Mesenchymal stem cell (in vitro differentiated cells and primary cell): ENCODE results near the gene TLL1.

Experiments
- DNase-seq: peaks from one replicate; pipeline ENCODE4 v3.0.0-alpha.2; 2013
- H2AFZ ChIP-seq: one replicate; pipeline ENCODE4 v1.6.1; 2013; ENCODE audit warnings: low read depth, mild to moderate bottlenecking, control low read depth, inconsistent platforms, low read length, moderate library complexity
- H2AK5ac ChIP-seq: 2 replicates; pipeline ENCODE4 v1.6.1; 2013; ENCODE audit warnings: low read length, moderate library complexity, mild to moderate bottlenecking, inconsistent platforms; ENCODE audit not compliant: severe bottlenecking
- H2BK120ac ChIP-seq: one replicate; pipeline ENCODE4 v1.6.1; 2013; ENCODE audit warnings: low read depth, mild to moderate bottlenecking, inconsistent platforms, low read length, moderate library complexity
- H2BK12ac ChIP-seq, 2 experiments: one replicate each; pipeline ENCODE4 v1.6.1; 2013; ENCODE audit warnings: inconsistent platforms in 2 of 2, low read length in 2 of 2, mild to moderate bottlenecking in 2 of 2, moderate library complexity in 2 of 2, control low read depth in 1 of 2
- H2BK15ac ChIP-seq: one replicate; pipeline ENCODE4 v1.6.1; 2013; ENCODE audit warnings: mild to moderate bottlenecking, low read depth, inconsistent platforms; ENCODE audit not compliant: poor library complexity, severe bottlenecking
- H2BK5ac ChIP-seq: 2 replicates; pipeline ENCODE4 v1.6.1; 2013; ENCODE audit warnings: low read depth, mild to moderate bottlenecking, low read length, control low read depth, inconsistent platforms; ENCODE audit not compliant: poor library complexity, severe bottlenecking
- H3K14ac ChIP-seq, 2 experiments: one replicate each; pipeline ENCODE4 v1.6.1; 2013; ENCODE audit warnings: inconsistent platforms in 2 of 2, low read length in 2 of 2, control low read depth in 1 of 2, mild to moderate bottlenecking in 1 of 2, moderate library complexity in 1 of 2
- H3K18ac ChIP-seq, 2 experiments: one replicate each; pipeline ENCODE4 v1.6.1; 2013; ENCODE audit warnings: inconsistent platforms in 2 of 2, low read length in 2 of 2, control low read depth in 1 of 2, low read depth in 1 of 2, mild to moderate bottlenecking in 1 of 2
- H3K23ac ChIP-seq, 2 experiments: one replicate each; pipeline ENCODE4 v1.6.1; 2013; ENCODE audit warnings: inconsistent platforms in 2 of 2, low read length in 2 of 2, mild to moderate bottlenecking in 2 of 2, moderate library complexity in 2 of 2, control low read depth in 1 of 2
- H3K27ac ChIP-seq: 2 replicates; pipeline ENCODE4 v1.5.1; 2013; ENCODE audit warnings: mild to moderate bottlenecking, moderate library complexity, low read length, control low read depth, inconsistent platforms; ENCODE audit not compliant: poor library complexity, severe bottlenecking
- H3K27me3 ChIP-seq, 2 experiments: 2 replicates each; pipeline versions ENCODE4 v1.6.1 to v1.7.0; 2013; ENCODE audit warnings: low read length in 2 of 2, mild to moderate bottlenecking in 2 of 2, moderate library complexity in 2 of 2, control low read depth in 1 of 2, inconsistent platforms in 1 of 2; ENCODE audit not compliant: control insufficient read depth in 1 of 2, insufficient read depth in 1 of 2
- H3K36me3 ChIP-seq, 2 experiments: 2 replicates each; pipeline versions ENCODE4 v1.6.1 to v1.7.0; 2013; ENCODE audit warnings: low read length in 2 of 2, control low read depth in 1 of 2, inconsistent platforms in 1 of 2, low read depth in 1 of 2, mild to moderate bottlenecking in 1 of 2; ENCODE audit not compliant: insufficient read depth in 2 of 2, control insufficient read depth in 1 of 2
- H3K4ac ChIP-seq, 2 experiments: one replicate each; pipeline ENCODE4 v1.6.1; 2013; ENCODE audit warnings: inconsistent platforms in 2 of 2, low read length in 2 of 2, mild to moderate bottlenecking in 2 of 2, moderate library complexity in 2 of 2, control low read depth in 1 of 2, low read depth in 1 of 2
- H3K4me1 ChIP-seq: 2 replicates; pipeline ENCODE4 v1.6.1; 2013; ENCODE audit warnings: low read depth, low read length, control low read depth; ENCODE audit not compliant: control insufficient read depth, insufficient read depth
- H3K4me2 ChIP-seq: 2 replicates; pipeline ENCODE4 v1.6.1; 2013; ENCODE audit warnings: low read length, mild to moderate bottlenecking, inconsistent platforms; ENCODE audit not compliant: poor library complexity, severe bottlenecking
- H3K4me3 ChIP-seq, 2 experiments: 2 replicates each; pipeline versions ENCODE4 v1.5.1 to v1.7.0; 2013; ENCODE audit warnings: low read length in 2 of 2, mild to moderate bottlenecking in 2 of 2, control low read depth in 1 of 2, low read depth in 1 of 2; ENCODE audit not compliant: insufficient read depth in 1 of 2
- H3K79me1 ChIP-seq: replicated peaks from 2 replicates; pipeline ENCODE4 v1.6.1; 2013; ENCODE audit warnings: mild to moderate bottlenecking, control low read depth, low read length, inconsistent platforms; ENCODE audit not compliant: poor library complexity, severe bottlenecking
- H3K9ac ChIP-seq: 2 replicates; pipeline ENCODE4 v1.7.0; 2013; ENCODE audit warnings: mild to moderate bottlenecking, low read length, moderate library complexity
- H3K9me3 ChIP-seq: 2 replicates; pipeline ENCODE4 v1.7.0; 2013; ENCODE audit warnings: mild to moderate bottlenecking, low read length; ENCODE audit not compliant: control insufficient read depth
- H4K8ac ChIP-seq: one replicate; pipeline ENCODE4 v1.6.1; 2013; ENCODE audit warnings: inconsistent platforms, mild to moderate bottlenecking, low read length, moderate library complexity
- H4K91ac ChIP-seq: one replicate; pipeline ENCODE4 v1.6.1; 2013; ENCODE audit warnings: mild to moderate bottlenecking, low read length, inconsistent platforms
- WGBS: methylation state at CpG from one replicate; pipeline ENCODE4 v1.1.7; 2013; ENCODE audit warnings: mixed read lengths; 5-methylcytosine and 5-hydroxymethylcytosine counted together

The TLL1 gene

DNA sequence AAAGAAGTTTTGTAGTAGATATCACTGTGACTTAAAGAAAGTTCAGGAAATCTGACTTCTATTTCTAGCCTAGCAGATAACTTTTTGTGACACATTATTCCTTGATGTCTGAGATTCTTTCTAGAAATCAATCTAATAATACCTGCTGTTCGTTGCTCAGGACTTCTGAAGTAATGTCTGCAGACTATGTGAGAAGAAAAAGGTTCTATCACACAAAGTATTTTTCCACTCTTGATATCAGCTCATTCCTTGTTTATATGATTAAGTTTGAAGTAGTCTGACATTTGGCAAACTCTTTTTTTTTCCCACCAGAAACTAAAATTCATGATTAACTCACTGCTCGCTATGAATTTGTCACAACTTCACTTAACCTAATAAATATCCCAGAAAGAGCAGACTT is 56.6 kb downstream of the TLL1 start:
- H3K4me3 ChIP-seq: no peak overlapping the region
- H3K23ac ChIP-seq: no peak overlapping the region
- H3K4me1 ChIP-seq: no peaks in the 10 kb centered on the region
- H3K27ac ChIP-seq: no peak overlapping the region
- no peaks in the 10 kb centered on the region for H3K36me3 ChIP-seq
- H2BK12ac ChIP-seq: no peak overlapping the region
- H3K4ac ChIP-seq: no peak overlapping the region
- no peak overlapping the region for H3K4me2 ChIP-seq
- 90% methylated on average over 1 of the region's 2 CpGs for WGBS
- no peaks in the 10 kb centered on the region for H3K9me3 ChIP-seq
- no peaks in the 10 kb centered on the region for H3K27me3 ChIP-seq
- no peak overlapping the region for H2BK120ac ChIP-seq
- no peak overlapping the region for H2AFZ ChIP-seq
- no peak overlapping the region for H3K18ac ChIP-seq
- H3K9ac ChIP-seq: no peak overlapping the region
- no peak overlapping the region for H4K8ac ChIP-seq
- DNase-seq: no peak
- no peak overlapping the region for H3K14ac ChIP-seq
- H4K91ac ChIP-seq: no peak overlapping the region
- H2AK5ac ChIP-seq: no peak overlapping the region
- H3K79me1 ChIP-seq: no peaks in the 10 kb centered on the region
- no peak overlapping the region for H2BK15ac ChIP-seq
- H2BK5ac ChIP-seq: no peak overlapping the region

DNA sequence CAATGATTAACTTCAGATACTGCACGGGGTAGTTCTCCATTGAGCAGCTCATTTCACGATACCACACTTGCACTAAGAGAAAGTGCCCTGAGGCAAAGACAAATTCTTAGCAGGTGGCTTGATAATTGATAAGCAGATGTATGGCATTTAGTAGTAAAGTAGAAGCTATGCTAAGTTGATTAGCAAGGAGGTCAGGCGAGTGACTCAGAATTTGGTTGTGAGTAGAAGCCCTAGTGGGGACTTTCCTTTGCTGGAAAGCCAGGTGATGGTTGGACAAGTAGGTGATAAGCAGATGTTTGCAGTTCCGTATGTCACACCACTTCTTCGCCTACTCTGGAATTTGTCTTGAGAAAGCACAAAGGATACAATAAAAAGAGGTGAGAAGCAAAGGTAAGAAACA is 58.7 kb downstream of the TLL1 start:
- H2BK120ac ChIP-seq: no peak overlapping the region
- no peak overlapping the region for H2AK5ac ChIP-seq
- H3K18ac ChIP-seq: no peak overlapping the region
- no peak overlapping the region for H4K91ac ChIP-seq
- DNase-seq: no peak
- no peak overlapping the region for H3K9ac ChIP-seq
- no peaks in the 10 kb centered on the region for H3K79me1 ChIP-seq
- 88% methylated on average over 5 of the region's 5 CpGs for WGBS
- no peak overlapping the region for H3K4ac ChIP-seq
- no peak overlapping the region for H3K14ac ChIP-seq
- H4K8ac ChIP-seq: no peak overlapping the region
- no peak overlapping the region for H2AFZ ChIP-seq
- H3K4me1 ChIP-seq: no peaks in the 10 kb centered on the region
- no peak overlapping the region for H3K27ac ChIP-seq
- H2BK5ac ChIP-seq: no peak overlapping the region
- H3K36me3 ChIP-seq: no peaks in the 10 kb centered on the region
- no peaks in the 10 kb centered on the region for H3K9me3 ChIP-seq
- no peak overlapping the region for H2BK12ac ChIP-seq
- no peak overlapping the region for H3K4me3 ChIP-seq
- H3K4me2 ChIP-seq: no peak overlapping the region
- H3K27me3 ChIP-seq: no peaks in the 10 kb centered on the region
- no peak overlapping the region for H3K23ac ChIP-seq
- H2BK15ac ChIP-seq: no peak overlapping the region

DNA sequence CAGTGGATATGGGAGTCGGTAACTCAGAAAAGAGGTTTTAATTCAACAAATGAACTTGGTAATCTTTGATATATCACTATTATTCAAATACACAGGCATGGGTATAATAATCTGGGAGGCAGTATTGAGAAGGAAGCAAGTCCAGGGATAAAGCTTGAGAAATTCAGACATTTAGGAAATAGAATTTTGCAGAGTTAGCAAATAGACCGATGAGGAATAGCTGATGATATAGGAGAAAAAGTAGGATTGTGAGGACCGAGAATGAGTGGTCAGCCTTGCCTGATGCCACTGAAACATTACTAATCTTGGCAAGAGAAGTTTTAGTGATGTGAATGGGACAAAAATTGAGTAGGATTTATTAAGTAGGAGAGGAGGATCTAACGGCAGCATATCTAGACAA is 71.9 kb downstream of the TLL1 start:
- Histone ChIP-seq H3K14ac (no peak overlapping the region), H2AFZ (no peak overlapping the region), H3K18ac (no peak overlapping the region)

DNA sequence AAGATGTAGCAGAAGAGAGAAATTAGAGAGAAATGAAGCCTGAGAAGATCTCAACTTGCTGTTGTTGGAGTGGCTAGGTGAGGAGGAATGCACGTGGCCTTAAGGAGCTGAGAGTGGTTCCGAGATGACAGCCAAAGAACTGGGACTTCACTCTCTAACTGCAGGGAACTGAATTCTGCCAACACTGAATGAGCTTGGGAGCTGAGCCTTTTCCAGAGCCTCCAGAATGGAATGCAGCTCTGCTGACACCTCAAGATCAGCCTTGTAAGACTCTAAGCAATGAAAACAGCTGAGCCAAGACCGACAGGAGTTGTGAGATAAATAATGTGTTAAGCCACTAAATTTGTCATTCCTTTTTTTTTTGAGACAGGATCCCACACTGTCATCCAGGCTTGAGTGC is 73.0 kb downstream of the TLL1 start:
- 77% methylated on average over 2 of the region's 3 CpGs for WGBS
- DNase-seq: no peak
- Histone ChIP-seq H4K8ac (no peak overlapping the region), H3K4me2 (no peak overlapping the region), H2AFZ (no peak overlapping the region), H4K91ac (no peak overlapping the region), H3K9ac (no peak overlapping the region), H3K14ac (no peak overlapping the region), H2AK5ac (no peak overlapping the region), H3K79me1 (no peaks in the 10 kb centered on the region), H3K23ac (no peak overlapping the region), H3K18ac (no peak overlapping the region), H3K4me1 (no peaks in the 10 kb centered on the region), H3K4me3 (no peak overlapping the region), H2BK5ac (no peak overlapping the region), H3K27me3 (no peaks in the 10 kb centered on the region), H2BK120ac (no peak overlapping the region), H2BK12ac (no peak overlapping the region), H3K36me3 (no peaks in the 10 kb centered on the region), H3K27ac (no peak overlapping the region), H3K9me3 (no peaks in the 10 kb centered on the region), H3K4ac (no peak overlapping the region), H2BK15ac (no peak overlapping the region)

More for the DNA sequence above, 71.9 kb downstream of the TLL1 start:
- Histone ChIP-seq H3K79me1 (no peaks in the 10 kb centered on the region), H3K4me1 (no peaks in the 10 kb centered on the region), H3K4ac (no peak overlapping the region), H2BK5ac (no peak overlapping the region), H4K8ac (no peak overlapping the region), H3K9ac (no peak overlapping the region), H3K23ac (no peak overlapping the region), H4K91ac (no peak overlapping the region), H2BK15ac (no peak overlapping the region), H3K4me2 (no peak overlapping the region), H2BK12ac (no peak overlapping the region), H3K36me3 (no peaks in the 10 kb centered on the region), H3K4me3 (no peak overlapping the region), H3K27ac (no peak overlapping the region), H3K9me3 (no peaks in the 10 kb centered on the region), H2AK5ac (no peak overlapping the region), H3K27me3 (no peaks in the 10 kb centered on the region), H2BK120ac (no peak overlapping the region)
- no peak for DNase-seq
- 87% methylated on average over 3 of the region's 4 CpGs for WGBS
